Renal cortex interstitium (tissue), 11 donors: Measurements from ENCODE around the gene TRNT1. TPM values are rescaled to one million over a fixed set of nuclear protein-coding genes. Genes with fewer than 3 reads are reported as not detected.

Experiments used
- DNase-seq, 11 donors: peaks; one replicate each; pipeline ENCODE4 v3.0.0-alpha.2; 2013; ENCODE audit warnings: low read depth in 9 of 11, low spot score in 4 of 11; ENCODE audit errors: extremely low read depth in 1 of 11
- polyA plus RNA-seq, 3 donors: library from polyadenylated mRNA; unstranded; fragments of 120-200 nt; gene quantifications; one replicate each; pipeline ENCODE4 v1.2.1, GENCODE V29; 2013; ENCODE audit not compliant: insufficient read length in 3 of 3

TRNT1 gene
- polyA plus RNA-seq, 3 donors, result 27.7 to 46.4 (median 37.5) TPM

- no peak for DNase-seq
Measured at GRCh38 chr3:3107181-3107580, 19.6 kb upstream of the TRNT1 start.

GRCh38 chr3:3107858-3108257 is 18.9 kb upstream of the TRNT1 start:
- no peak for DNase-seq

DNA sequence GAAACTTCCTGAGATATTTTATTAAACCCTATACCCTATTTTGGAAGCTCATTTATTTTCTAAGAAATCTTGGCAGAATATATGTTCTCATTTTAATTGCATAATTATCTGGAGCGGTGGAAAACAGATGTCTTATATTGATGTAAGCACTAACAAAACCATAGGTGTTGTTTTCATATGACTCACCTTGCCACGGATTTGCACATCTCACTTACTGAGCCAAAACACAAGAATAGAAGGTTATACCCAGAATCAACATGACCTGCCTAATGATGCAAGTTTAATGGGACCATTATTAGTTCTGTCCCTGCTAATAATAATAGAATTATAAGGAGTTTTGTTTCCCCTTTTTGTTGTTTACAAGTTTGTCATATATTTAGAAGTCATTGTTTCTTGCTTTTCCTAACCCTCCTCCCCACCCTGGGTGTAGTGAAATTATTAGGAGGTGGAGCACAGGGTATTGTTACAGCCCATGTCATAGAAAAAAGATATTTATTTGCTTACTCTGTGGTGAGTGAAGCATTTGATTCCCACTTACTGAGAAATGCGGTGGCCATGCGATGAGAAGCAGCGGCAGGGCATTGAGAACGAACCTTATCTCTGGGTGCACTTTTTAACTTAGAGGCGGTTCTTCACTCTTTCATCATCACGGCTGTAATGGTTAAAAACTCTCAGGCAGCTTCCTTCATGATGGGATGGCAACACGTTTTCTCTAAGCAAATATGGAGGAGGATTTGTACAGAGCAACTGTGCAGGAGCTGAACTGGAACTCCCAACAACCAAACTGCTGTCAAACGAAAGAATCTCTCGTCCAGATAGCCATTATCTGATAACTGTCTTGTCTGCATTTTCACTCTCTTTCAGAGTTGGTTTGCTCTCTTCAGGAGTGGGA is 17.1 kb upstream of the TRNT1 start:
- DNase-seq, result peak in 1 of 11 donors; percentile 25

DNA sequence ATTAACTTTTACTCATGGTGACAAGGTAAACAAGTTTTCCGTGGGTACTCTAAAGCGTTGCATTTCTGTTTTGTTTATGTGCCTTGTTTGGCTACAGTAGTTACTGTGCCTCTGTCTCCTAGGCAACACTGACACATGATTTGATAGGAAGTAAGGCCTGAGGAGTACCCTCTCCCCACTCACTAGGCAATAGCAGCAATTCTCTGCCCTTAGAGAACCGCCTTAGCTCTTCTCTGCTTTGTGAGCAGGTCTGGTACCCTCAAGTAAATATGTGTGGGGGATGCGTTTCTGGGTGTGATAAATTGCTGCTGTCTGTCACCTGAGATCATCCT is 16.5 kb upstream of the TRNT1 start, which contains the start of gene IL5RA:
TSS of gene IL5RA (minus strand) at position 76 of the 332 bp plus-strand sequence. CDS start 5,390 bp downstream, outside the sequence.
- peak in 10 of 11 donors; percentile 19 to 64 (median 40) for DNase-seq

DNA sequence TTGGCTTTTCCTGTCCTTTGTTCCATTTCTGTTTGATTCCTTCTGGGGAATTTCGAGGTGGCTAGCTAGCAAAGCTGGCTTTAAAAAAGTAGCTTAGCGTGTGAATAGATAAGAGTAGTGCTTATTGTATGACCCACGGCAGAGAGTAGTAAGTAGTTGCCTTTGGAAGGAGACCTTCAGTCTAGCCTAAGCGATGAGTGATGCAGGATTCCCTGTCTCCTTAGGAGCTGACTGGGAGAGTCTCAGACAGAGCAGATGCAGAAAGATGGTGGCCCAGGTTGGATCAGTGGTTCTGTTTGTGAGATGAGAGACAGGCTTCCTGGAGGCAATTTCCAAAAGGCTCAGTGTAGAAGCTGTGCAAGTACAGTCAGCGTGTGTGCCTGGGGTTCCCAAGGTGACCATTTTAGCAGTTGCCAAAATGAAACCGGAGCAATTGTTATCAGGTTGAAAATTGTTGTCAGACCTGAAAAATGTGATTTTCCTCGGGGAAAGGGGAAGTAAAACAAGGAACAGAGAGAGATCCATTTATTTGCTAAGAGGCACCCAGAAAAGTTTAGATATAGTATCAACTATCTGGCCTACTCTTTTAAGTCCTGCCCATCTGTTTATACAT is 15.9 kb upstream of the TRNT1 start:
- DNase-seq, result no peak

- no peak for DNase-seq
Measured at GRCh38 chr3:3113042-3113709, 13.6 kb upstream of the TRNT1 start.

DNA sequence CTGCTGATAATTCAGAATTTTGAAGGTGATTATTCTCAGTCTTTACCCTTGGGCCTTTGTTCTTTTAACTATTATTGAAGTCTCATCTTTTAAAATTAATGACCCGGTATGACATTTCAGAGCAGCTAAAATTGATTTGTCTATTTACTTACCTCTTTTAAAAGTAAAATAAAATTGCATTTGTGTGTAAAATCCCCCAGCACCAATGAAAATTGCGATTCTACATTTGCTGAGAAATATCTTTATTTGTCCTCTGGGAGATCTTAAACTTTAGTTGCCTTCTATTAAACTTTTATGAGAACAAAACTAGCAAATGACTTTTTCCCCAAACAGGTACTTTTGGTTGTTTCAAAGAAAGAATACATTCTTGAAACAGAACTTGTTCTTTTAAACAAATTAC is 9.1 kb upstream of the TRNT1 start:
- DNase-seq, result no peak

DNA sequence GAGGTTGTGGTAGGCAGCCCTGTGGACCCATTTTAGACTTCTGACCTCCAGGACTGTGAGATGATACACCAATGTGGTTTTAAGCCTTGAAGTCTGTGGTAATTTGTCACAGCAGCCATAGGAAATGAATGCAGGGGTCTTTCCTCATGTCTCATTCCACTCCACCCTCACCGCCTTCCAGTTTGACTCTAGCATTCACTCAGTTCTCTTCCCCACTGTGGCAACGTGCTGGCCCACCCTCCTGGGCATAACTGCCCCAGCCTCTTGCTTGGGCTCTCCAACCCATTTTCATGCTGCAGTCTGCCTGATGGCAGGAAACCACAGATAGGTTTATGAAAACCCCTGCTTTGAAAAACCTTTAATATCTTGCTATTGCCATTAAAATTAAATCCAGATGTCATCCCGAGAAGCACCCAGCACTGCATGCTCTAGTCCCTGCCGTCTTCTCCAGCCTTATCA is 7.3 kb upstream of the TRNT1 start:
- no peak for DNase-seq

DNA sequence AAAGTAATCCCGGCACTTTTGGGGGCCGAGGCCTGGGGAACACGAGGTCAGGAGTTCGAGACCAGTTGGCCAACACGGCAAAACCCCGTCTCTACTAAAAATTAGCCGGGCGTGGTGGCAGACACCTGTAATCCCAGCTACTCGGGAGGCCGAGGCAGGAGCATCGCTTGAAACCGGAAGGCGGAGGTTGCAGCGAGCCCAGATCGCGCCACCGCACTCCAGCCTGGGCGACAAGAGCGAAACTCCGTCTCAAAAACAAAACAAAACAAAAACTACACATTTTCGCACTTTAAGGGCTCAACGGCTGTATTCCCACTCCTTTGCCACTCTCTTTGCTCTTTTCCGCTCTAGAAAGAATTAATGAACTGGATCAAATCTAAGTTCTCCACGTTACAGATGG is 763 bp upstream of the TRNT1 start:
- DNase-seq, result no peak

GRCh38 chr3:3127432-3128010 is 781 bp downstream of the TRNT1 start:
- DNase-seq, result peak in 2 of 11 donors; percentile 20 to 25

DNA sequence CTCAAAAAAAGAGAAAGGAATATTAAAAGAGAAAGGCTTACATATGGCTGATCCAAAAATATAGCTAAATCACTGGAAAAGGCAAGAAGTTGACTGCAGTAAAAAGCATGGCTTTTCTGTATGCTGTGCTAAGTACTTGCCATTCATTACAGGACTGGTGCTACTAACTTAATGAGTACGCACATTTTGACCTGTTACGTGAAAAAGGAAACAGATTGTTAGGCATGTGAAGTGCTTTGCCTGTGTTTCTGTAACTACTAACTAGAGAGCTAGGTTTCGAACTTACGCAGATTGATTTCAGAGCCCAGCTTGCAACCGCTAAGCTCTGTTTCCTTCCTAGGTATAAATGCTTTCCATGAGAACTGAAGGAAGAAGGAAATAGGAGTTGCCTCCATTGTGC is 2.8 kb downstream of the TRNT1 start:
- DNase-seq, result no peak

GRCh38 chr3:3133500-3133899 is 6.8 kb downstream of the TRNT1 start:
- DNase-seq, result no peak

DNA sequence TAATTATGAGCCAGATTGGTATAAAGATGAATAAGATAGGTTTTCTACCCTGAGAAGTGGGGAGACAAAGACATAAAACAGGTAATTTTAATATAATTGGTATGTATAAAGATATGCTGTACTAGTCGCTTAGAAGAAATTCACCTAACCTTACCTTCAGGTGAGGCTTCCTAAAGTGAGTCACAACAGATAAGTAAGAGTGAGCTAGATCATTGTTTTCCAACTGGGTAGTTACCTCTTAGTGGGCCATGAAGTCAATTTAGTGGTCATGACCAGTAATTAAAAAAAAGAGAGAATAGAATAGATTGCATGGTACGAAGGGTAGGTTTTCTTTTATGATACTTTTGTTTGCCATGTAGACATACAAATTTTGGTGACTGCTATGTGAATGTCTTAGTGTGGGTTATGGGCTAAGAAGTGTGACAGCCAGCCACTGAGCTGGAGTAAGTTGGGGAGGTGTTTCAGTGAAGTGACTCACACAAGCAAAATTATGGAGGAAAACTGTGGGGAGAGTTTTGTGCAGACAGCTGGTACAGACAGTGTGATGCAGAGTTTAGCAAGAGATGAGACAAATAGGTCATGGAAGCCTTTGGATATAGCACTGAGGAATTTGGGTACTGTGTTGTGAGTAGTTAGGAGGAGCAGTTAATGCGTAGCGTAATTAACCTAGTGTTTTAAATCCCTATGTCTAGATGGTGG is 8.2 kb downstream of the TRNT1 start:
- DNase-seq, result no peak

GRCh38 chr3:3137526-3137925 is 10.8 kb downstream of the TRNT1 start:
- DNase-seq, result no peak

- no peak for DNase-seq
Measured at GRCh38 chr3:3141939-3142338, 15.2 kb downstream of the TRNT1 start.

DNA sequence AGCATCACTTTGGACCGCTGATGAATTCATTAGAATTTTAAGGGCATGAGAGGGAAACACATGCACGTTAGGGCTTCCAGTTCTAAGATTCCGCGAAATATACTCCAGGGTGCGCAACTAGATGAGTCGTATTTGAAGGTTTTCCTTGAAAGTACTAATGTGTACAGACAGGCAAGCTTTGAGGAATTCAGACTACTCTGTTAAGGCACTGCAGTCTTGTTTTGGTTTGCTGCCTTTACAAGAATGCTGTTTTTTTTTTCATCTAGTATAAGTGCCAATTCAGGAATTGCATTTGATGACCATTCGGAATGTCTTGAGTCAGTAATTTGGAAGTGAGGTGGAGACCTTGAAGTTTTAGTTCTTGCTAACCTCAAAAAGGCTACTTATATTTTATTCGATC is 19.1 kb downstream of the TRNT1 start:
- DNase-seq, result no peak

DNA sequence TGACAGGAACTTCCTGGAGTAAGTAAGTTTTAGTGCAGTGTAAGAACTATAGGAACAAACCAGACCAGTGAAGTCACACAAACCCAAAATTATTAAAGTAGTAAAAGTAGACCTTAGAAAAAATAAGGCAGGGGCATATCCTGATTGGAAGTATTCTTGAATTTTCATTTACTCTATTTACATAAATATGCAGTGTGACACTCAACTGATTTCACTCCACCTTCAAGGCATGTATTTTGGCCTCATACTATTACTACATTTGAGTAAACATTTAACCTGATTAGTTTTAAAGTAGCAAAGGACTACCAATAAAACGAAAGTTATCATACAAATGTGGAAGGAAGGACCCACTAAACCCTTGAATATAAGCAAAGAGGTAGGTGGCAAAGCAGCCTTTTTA is 22.8 kb downstream of the TRNT1 start:
- no peak for DNase-seq

- no peak for DNase-seq
Measured at GRCh38 chr3:3151513-3151912, 24.8 kb downstream of the TRNT1 start.
